IPS-20b (cell line): Measurements from ENCODE around the gene TRAF3.

Experiments
- H3K27ac ChIP-seq: one replicate; pipeline ENCODE4 v1.5.1; 2013; ENCODE audit warnings: low read length
- H3K27me3 ChIP-seq: 2 replicates; pipeline ENCODE4 v1.6.1; 2013; ENCODE audit warnings: mild to moderate bottlenecking, low read length, inconsistent platforms; ENCODE audit not compliant: insufficient read depth
- H3K36me3 ChIP-seq: 2 replicates; pipeline ENCODE4 v1.6.1; 2013; ENCODE audit warnings: low read depth, mild to moderate bottlenecking, inconsistent platforms, low read length, moderate library complexity; ENCODE audit not compliant: insufficient read depth
- H3K4me1 ChIP-seq: 2 replicates; pipeline ENCODE4 v1.6.1; 2013; ENCODE audit warnings: mild to moderate bottlenecking, control low read depth, inconsistent platforms, low read length, moderate library complexity; ENCODE audit not compliant: insufficient read depth
- H3K4me3 ChIP-seq: 2 replicates; pipeline ENCODE4 v1.5.1; 2013; ENCODE audit warnings: mild to moderate bottlenecking, low read length, inconsistent platforms
- H3K9ac ChIP-seq: 2 replicates; pipeline ENCODE4 v1.6.1; 2013; ENCODE audit warnings: low read depth, mild to moderate bottlenecking, inconsistent platforms, low read length, moderate library complexity
- H3K9me3 ChIP-seq: 2 replicates; pipeline ENCODE4 v1.6.1; 2013; ENCODE audit warnings: mild to moderate bottlenecking, low read depth, low read length, inconsistent platforms; ENCODE audit not compliant: insufficient read depth

Gene TRAF3

GRCh38 chr14:102772781-102773570, 4.3 kb upstream of the TRAF3 start:
- Histone ChIP-seq H3K27ac (no peak overlapping the region), H3K4me3 (no peak overlapping the region), H3K9ac (no peak overlapping the region), H3K9me3 (no peaks in the 10 kb centered on the region), H3K27me3 (peaks cover 2% of the 10 kb centered on the region; the same call in 1 of the 2 replicates), H3K36me3 (no peaks in the 10 kb centered on the region), H3K4me1 (peaks cover 4% of the 10 kb centered on the region; the same call in 1 of the 2 replicates)

DNA sequence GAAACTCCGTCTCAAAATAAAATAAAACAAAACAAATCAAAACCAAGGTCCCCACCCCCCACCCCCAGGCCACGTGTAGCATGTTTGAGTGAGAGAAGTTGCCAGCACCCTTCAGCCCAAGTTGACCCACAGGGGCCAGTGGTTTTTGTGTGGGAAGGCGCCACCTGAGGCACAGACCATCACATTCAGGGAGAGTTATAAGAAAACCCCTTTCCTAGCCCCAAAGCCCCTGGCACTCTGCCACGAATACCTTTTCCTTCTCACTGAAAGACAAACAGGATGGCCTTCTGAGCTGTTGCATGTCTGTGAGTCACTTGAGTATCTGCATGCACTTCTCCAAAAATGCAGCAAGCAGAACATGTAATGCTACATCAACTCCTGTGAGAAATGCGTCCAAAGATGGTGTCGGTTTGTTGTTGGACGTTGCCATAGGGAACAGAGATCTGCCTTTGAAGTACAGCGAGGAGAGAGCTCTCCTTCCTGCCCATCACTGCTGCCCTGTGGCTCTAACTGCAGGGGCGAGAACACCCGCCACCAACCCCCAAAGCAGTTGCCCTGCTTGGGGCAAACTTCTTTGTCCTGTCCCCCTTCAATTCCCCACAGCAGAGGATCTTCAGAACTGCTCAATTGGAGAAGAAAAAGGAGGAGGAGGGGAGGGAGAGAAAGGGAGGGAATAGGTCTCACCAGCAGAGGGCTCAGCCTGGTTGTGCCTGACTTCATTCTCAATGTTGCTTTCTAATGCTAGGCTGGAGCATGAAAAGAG, 2.7 kb upstream of the TRAF3 start:
- Histone ChIP-seq H3K4me3 (no peak overlapping the region), H3K27ac (no peak overlapping the region), H3K9ac (no peak overlapping the region; the same call in 1 of the 2 replicates), H3K9me3 (no peaks in the 10 kb centered on the region), H3K4me1 (peaks cover 13% of the 10 kb centered on the region), H3K36me3 (no peaks in the 10 kb centered on the region), H3K27me3 (peaks cover 18% of the 10 kb centered on the region)

DNA sequence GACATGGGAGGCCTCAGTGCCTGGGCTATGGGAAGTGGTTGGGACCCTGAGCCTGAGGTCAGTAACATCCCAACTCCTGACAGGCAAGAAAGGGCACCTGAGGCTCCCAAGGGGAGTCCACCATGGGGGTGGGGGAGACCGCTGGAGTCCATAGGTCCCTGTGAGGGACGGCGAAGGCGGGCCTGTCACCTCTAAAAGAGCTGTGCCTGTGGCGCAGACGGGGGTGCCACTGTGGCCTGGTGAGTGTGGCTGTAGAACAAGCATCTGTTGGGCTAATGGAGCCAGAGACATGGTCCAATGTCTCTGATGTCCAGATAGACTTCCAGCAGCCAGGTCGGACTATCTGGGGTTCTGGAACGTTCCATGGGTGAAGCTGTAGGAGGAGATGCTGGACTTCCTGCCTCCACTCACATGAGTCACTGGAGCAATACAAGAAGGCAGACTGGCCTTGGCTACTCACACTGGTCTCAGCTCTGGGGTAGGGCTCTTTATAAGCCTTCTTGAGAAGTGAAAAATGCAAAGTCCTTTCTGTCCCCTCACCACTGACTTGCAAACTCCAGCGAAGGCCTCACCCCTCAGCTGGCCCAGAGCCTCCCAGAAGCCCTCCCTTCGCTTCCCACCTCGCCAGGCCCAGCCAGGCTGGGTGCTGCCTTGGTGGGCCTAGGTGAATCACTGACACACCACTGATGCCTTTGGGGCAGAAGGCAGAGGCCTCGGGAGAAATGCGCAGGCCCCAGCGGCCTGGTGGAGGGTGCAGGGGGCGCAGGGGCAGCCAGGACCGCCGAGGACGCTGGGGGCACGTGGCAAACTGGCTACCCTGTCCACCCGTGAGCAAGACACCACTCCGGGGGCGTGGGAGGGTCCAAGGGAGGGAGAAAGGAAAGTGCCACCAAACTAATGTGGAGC, 1.1 kb upstream of the TRAF3 start:
- Histone ChIP-seq H3K9ac (no peak overlapping the region), H3K9me3 (no peaks in the 10 kb centered on the region), H3K36me3 (no peaks in the 10 kb centered on the region), H3K4me3 (no peak overlapping the region), H3K4me1 (peaks cover 21% of the 10 kb centered on the region), H3K27me3 (peaks cover 22% of the 10 kb centered on the region), H3K27ac (no peak overlapping the region)

DNA sequence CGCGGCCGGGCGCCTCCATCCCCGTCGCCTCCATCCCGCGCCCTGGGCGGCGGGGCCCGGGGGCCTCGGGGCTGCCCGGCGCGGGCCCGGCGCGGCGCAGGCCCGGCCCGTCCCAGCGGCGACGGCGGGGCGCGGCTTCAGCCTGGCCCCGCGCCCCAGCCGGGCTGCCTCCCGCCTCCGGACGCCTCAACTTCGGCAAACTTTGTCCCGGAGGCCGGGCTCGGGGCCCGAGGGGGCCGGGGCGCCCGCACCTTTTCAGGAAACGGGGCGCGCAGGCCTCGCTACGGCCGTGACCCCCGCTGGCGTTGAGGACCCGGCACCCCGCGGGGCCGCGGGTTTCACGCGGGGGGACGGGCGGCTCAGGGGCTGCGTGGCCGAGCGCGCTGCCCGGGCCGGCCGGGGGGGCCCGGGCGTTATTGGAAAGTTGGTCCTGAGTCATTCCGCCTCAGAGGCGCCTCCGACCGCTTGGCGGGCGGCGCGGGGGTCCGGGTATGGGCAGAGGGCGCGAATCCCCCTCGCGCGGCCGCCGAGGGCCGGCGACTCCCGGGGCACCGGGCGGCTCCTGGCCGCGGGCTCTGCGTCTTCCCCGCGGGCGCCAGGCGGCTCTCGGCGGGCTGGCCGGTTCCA, 575 bp downstream of the TRAF3 start:
- Histone ChIP-seq H3K27me3 (peaks cover 22% of the 10 kb centered on the region), H3K36me3 (no peaks in the 10 kb centered on the region), H3K4me1 (peaks cover 21% of the 10 kb centered on the region), H3K4me3 (peak overlapping the region; percentile 66), H3K9me3 (no peaks in the 10 kb centered on the region), H3K9ac (peak overlapping the region; percentile 30; the same call in 1 of the 2 replicates), H3K27ac (no peak overlapping the region)

- peak overlapping the region; percentile 66 for H3K4me3 ChIP-seq
- H3K36me3 ChIP-seq: no peaks in the 10 kb centered on the region
- peak overlapping the region; percentile 30; the same call in 1 of the 2 replicates for H3K9ac ChIP-seq
- no peaks in the 10 kb centered on the region for H3K9me3 ChIP-seq
- H3K27ac ChIP-seq: no peak overlapping the region
- H3K4me1 ChIP-seq: peaks cover 21% of the 10 kb centered on the region
- peaks cover 22% of the 10 kb centered on the region for H3K27me3 ChIP-seq
Measured at GRCh38 chr14:102778338-102779083, 1.3 kb downstream of the TRAF3 start.

- Histone ChIP-seq H3K4me1 (peaks cover 21% of the 10 kb centered on the region), H3K9ac (no peak overlapping the region; the same call in 1 of the 2 replicates)
Measured at GRCh38 chr14:102779084-102779462, 1.8 kb downstream of the TRAF3 start.

DNA sequence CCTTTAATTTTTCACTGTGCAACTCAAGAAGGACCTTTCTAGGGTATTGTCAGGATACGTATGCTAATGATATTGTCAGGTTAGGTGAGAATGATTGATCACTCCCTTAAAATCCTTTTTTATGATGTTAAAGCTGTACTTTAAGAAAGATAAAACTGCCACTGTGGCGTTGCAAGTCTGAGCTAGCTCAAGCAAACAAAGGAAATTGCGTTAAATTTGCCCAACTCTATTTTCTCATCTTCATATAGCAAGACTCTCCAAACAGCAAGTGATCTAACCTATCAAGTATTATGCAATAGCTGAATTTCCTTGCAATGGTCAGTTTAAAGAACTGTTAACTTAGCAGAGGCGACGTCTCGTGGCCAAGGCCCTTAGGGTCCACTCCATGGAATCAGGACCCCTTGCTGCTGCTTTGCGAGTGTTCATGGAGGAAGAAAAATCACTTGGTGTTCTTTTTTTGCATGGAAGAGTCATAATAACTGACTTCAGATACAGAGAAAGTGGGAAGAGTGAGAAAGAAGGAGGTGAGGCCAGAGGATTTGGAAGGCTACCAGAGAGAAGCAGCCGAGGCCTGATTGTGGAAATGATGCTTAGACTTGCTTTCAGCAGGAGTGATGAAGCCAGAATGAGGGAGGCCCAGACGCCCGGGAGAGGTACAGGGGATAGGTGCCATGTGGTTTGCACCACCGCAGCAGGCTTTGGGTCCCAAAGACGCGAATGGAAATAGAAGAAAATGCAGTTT, 2.5 kb downstream of the TRAF3 start:
- H3K4me3 ChIP-seq: no peak overlapping the region
- no peak overlapping the region for H3K27ac ChIP-seq
- H3K36me3 ChIP-seq: no peaks in the 10 kb centered on the region
- no peak overlapping the region for H3K9ac ChIP-seq
- H3K9me3 ChIP-seq: no peaks in the 10 kb centered on the region
- peaks cover 18% of the 10 kb centered on the region for H3K4me1 ChIP-seq
- peaks cover 22% of the 10 kb centered on the region for H3K27me3 ChIP-seq

More at GRCh38 chr14:102779084-102779462, 1.8 kb downstream of the TRAF3 start:
- no peaks in the 10 kb centered on the region for H3K36me3 ChIP-seq
- no peaks in the 10 kb centered on the region for H3K9me3 ChIP-seq
- H3K4me3 ChIP-seq: peak overlapping the region; percentile 66
- H3K27me3 ChIP-seq: peaks cover 22% of the 10 kb centered on the region
- H3K27ac ChIP-seq: no peak overlapping the region

DNA sequence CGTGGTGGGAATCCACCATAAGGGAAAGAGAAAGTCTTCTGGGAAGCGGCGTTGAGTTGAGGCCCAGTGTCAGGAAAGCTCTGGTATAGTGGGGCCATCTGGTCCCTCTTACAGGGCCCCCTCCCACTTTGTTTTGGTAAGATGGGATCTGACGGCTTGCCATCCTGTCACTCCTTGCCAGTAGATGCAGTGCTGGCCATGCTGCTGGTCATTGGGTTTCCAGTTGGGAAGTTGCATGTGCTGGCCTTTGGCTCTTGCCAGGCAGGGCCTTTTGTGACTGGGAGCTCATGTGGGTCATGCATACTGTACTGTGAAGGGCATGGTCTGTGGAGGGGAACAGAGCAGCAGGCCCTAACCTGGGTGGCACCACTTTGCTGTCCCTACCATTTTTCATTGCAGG, 3.8 kb downstream of the TRAF3 start:
- Histone ChIP-seq H3K4me3 (no peak overlapping the region), H3K9ac (no peak overlapping the region), H3K4me1 (peaks cover 17% of the 10 kb centered on the region), H3K27ac (no peak overlapping the region), H3K36me3 (no peaks in the 10 kb centered on the region), H3K27me3 (peaks cover 22% of the 10 kb centered on the region), H3K9me3 (no peaks in the 10 kb centered on the region)

DNA sequence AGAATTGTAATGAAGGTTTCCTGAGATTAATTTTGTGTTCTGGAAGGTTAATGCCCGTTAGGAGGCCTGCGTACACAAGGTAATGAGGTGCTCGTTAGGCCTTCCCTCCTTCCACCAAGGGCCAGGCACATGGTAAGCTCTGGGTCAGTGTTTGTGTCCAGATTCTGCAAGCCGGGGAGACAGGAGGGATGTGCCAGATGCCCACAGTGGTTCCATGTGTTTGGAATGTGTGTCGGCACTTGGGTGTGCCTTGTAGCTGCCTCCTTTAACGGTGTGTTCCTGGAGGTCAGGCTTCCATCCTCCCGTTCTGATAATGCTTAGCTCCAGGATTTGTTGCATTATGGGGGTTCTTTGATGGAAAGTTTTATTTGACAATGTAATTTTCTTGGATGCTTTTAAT, 5.7 kb downstream of the TRAF3 start:
- Histone ChIP-seq H3K9me3 (no peaks in the 10 kb centered on the region), H3K4me1 (peaks cover 17% of the 10 kb centered on the region), H3K9ac (no peak overlapping the region), H3K36me3 (no peaks in the 10 kb centered on the region), H3K4me3 (no peak overlapping the region), H3K27me3 (peaks cover 20% of the 10 kb centered on the region), H3K27ac (no peak overlapping the region)

DNA sequence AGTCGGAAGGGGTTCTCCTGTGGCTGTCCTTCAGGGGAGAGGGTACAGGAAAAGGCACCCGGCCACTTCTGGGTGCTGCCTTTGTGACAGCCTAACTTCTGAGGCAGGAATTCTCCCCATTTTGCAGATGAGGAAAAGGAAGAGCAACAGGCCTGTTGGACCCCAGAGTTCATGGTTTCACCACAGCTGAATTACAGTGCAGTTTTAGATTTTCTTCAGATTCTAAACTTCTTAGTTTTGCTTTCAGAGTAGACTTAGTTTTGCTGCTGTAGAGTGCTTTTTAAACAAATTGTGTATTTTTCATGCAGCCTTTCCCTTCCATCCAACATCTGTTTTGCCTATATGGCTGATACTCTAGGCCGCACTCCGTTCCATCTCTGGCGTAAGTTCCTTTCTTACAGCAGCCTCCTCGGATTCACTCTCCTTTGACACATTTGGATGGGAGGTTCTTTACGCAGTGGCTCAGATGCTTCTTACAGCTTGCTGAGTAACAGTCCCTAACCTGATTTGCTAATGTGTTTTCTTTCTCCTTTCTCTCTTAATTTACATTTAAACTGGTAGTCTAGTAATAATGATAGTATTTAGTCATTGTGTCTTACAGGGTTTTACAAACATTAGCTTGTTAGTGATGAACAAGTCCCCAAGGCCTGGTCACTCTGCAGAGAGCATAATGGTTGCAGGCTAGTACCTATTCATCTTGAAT, 7.8 kb downstream of the TRAF3 start:
- H3K9ac ChIP-seq: no peak overlapping the region
- no peaks in the 10 kb centered on the region for H3K36me3 ChIP-seq
- no peaks in the 10 kb centered on the region for H3K9me3 ChIP-seq
- H3K4me3 ChIP-seq: no peak overlapping the region
- H3K27me3 ChIP-seq: no peaks in the 10 kb centered on the region; the same call in 1 of the 2 replicates
- no peak overlapping the region for H3K27ac ChIP-seq
- H3K4me1 ChIP-seq: peaks cover 3% of the 10 kb centered on the region; the same call in 1 of the 2 replicates
